Skin of body (tissue), 2 donors: ENCODE results near the gene AGMAT. TPM values are rescaled to one million over a fixed set of nuclear protein-coding genes. Genes with fewer than 3 reads are reported as not detected.

Experiments
- DNase-seq: peaks from one replicate; lab custom pipeline; 2025; lab: John Stamatoyannopoulos, UW
- total RNA-seq: library from RNA; depleted of rRNA; stranded (reverse); fragments of >200 nt; gene quantifications from one replicate; pipeline ENCODE4 v1.2.3, GENCODE V29; 2014

AGMAT gene
- total RNA-seq, 1 donor from 2014 or later = 0.99 TPM

DNA sequence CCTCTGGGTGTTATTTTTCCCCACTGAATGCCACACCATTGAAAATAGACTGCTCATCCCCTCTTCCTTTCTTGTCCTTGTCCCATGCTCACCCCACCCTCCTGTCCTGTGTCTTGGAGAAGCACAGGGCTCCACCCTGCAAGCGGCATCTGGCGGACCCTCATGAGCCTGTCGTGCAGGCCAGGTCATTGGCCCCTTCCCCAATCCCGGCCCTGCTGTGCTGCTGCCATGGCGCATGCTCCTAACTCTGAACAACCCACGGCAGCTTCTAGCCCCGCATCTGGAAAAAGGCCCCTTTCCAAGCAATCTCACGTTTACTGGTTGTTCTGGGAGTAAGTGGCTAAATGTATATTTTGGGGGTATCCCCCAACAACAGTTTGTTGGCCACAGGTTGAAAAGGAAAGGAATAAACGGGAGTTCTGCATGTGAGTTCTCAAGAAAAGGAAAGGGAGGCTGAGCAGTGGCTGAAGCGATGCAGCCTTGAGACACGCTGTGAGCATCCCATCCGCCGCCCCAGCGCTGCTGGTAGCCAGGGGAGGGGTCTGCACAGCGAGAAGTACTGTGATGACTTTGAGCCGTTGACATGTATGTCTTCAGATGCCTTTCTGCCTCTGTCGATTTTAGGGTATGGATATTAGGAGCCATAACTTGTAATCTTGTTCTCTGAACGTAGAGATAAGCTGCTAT is 16.3 kb downstream of the AGMAT start:
- no peak for DNase-seq

DNA sequence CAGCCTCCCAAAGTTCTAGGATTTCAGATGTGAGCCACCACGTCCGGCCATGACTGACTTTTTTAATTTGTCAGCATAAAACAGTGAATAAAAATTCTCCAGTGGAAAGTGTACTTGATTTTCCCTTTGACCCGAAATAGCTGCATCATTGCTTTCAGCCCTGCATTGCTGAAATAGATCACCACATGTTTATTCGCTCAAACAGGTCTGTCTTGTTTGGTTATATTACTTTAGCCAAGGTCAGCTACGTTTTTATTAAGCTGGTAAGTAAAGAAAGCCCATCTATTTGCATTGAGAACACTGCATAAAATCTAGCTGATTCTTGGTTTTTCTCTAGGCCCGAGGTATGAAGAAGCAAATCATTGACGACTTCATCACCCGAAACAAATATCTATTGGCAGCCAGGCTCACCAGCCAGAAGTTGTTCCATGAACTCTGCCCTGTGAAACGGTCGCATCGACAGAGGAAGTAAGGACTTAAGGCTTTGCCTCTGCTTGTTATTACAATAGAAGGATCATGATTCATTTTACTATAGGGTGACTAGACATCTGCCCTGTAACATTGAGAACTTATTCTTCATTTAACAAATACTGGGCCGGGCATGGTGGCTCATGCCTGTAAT is 25.6 kb downstream of the AGMAT start:
- no peak for DNase-seq

DNA sequence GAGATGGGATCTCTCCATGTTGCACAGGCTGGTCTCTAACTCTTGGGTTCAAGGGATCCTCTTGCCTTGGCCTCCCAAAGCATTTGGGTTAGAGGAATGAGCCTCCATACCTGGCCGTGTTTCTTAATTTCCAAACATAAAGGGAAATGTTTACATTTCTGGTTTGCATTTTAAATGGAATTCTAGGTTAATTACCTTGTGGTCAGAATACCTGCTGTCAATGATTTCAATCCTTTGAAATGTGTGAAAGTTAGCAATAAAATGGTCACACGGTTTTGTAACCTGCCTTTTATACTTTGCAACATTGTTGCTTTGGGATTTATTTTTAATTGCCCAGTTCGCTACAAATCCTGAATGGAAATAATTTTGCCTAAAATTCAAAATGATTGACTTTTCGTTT is 26.3 kb downstream of the AGMAT start:
- DNase-seq = no peak

DNA sequence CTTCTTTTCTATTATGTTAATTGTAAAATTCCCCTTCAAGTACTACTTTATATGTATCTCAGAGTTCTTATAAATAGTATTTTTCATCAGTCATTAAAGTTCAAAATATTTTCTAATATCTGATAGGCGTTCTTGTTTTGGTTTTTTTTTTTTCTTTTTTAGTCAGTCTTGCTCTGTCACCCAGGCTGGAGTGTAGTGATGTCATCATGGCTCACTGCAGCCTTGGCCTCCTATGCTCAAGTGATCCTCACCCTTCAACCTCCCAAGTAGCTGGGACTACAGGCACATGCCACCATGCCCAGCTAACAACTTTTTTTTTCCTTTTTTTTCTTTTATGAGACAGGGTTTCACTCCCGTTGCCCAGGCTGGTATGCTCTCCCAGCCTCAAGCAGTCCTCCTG is 27.3 kb downstream of the AGMAT start:
- no peak for DNase-seq

DNA sequence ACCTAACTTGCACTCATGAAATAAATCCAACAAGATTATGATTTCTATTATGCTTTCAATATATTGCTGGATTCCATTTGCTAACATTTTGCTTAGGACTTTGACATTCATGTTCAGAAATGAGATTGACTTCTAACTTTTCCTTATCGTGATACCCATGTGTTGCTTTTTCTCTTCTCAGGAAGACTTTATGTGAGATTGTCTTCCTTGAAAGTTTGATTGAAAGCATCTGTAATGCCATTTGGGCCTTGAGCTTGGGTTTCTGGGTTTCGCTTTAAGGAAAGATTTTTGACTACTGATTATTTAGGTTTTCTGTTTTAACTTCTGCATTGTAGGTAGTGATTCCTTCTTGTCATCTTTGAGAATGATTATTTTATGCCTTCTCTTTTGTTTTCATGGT is 27.8 kb downstream of the AGMAT start:
- DNase-seq = no peak

DNA sequence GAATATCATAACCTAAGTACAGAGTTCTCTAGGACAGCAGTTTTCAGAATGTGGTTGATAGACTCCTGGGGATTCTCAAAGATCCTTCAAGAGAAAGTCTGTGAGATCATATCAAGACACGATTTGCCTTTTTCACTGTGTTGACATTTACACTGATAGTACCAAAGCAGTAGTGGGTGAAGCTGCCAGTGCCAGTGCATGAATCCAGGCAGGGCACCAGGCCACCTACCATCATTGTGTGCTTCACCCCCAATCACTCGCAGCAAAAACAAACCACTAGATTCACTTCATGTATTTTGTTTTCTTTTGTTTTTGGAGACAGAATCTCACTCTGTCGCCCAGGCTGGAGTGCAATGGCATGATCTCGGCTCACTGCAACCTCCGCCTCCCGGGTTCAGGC is 34.3 kb downstream of the AGMAT start:
- no peak for DNase-seq

DNA sequence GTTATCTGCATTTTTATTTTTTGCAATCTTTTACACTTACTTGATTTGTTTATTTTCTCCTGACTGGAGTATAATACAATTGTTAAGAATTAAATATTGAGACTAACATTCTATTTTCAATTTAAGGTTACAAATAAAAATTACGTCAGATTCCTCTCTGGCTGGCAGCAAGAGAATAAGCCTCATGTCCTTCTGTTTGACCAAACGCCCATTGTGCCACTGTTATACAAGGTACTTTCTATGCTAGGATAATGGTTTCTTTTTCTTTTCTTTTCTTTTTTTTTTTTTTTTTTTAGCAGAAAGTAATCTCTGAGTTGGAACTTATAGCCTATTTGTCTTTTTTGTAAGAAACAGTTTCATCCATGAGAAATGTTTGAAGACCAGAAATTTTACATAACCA is 38.2 kb downstream of the AGMAT start:
- DNase-seq = no peak

DNA sequence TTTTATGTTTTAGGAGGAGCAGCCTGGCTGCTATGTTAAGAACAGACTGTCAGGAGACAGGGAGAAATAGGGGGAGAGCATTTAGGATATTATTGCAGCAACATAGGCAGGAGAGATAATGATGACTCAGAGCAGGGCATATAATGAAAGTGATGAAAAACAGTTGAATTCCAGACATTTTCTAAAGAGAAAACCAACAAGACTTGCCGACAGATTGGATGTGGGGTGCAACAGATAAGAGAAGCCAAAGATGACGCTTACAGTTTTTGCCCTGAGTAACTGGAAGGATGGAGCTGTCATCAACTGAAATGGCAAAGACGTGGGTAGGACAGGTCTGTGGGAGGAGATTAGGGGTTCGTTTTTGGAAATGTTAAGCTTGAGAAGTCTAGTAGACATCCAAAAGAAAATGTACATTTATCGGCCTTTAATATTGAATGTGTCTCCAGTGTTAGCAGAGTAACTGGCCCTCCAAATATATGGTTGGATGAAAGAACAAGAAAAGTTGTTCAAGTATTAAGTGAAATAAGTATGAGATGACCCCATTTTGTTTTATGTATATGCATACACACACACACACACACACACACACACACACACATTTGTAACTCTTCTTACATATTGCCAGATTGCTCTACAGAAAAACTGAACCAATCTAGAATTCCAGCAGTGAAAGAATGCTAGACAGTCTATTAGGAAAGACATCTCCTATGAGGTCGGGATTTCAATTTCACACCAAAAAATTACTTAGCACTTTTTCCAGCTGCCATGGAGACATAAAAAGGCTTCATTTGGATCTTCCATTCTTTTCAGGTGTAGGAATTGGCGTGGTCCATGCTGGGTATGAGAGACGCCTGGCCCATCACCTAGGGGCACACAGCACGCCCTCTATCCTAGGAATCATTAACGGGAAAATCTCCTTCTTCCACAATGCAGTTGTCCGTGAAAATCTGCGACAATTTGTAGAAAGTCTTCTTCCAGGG is 41.0 kb downstream of the AGMAT start:
- DNase-seq = no peak

DNA sequence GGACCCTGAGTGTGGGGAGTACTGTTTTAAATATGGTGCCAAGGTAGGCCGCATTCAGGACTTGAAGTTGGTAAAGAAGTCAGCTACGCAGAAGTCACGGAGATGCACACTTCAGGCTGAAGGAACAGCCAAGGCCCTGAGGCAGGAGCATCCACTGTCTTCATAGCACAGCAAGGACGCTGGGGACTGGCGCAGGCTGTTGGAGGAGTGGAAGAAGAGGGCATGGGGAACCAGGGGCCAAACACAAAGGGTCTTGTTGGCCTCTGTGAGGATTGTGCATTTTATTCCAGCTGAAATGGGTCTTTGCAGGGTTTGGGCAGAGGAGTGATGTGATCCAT is 41.6 kb downstream of the AGMAT start:
- DNase-seq = no peak

DNA sequence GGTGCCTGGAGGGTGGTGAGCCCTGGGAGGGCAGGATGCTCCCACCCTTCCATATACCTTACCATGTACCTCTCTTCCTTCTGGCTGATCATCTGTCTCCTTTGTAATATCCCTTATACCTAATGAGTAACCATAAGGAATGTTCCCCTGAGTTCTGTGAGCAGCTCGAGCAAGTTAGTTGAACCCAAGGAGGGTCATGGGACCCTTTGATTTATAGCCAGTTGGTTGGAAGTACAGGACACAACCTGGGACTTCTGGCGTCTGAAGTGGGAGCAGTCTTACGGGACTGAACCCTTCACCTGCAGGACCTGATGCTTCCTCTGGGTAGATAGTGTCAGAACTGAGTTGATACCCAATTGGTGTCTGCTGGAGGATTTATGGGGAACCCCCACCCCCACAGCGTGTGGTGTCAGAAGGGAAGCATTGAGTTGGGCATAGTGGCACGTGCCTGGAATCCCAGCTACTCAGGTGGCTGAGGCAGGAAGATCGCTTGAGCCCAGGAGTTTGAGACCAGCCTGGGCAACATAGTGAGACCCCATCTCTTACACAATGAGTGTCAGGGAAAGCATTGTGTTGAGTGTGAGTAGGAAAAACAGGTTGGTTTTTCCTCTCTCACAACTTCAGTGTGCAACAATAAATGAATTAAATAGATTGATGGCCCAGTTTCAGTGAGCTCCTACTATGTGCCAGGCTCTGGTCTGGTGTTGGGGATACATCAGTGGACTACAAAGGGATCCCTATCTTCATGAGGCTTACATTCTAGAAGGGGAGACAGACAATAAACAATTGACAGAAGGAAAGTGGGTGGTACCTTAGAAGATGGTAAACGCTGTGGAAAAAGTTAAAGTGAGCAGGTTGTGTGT is 42.2 kb downstream of the AGMAT start:
- no peak for DNase-seq

DNA sequence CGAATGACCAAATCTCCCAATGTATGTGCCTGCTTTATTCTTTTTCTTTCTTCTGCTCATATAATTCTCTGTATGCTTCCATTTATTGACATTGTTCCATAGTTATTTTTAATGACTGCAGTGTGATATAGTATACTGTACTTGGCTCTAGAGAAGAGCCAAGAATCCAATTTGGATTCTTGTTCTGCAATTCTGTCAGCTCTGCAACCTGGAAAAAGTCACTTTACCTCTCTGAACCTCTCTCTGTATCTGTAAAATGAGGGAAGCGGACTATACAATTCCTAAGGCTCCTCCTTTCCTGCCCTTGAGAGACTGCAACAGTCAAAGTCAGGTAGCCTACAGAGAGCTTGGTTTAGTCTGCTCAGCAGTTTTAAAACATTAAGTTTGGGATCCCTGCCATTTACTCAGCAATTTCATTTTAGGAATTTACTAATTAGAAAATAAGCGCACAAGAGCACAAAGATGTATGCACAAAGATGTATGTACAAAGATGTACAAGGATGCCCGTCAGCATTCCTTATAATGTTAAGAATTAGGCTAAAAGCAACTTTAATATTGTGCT is 43.5 kb downstream of the AGMAT start:
- no peak for DNase-seq

DNA sequence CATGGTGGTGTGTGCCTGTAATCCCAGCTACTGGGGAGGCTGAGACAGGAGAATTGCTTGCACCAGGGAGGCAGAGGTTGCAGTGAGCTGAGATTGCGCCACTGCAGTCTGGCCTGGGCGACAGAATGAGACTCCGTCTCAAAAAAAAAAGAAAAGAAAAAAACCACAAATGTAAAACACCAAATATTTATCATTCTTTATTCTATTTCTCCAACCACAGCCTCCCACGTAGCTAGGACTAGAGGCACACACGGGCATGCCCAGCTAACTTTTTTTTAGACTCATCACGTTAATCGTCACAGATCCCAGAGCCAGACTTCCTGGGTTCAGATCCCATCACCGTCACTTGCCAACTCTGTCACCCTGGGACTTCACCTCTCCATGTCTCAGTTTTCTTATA is 44.7 kb downstream of the AGMAT start:
- DNase-seq = no peak

DNA sequence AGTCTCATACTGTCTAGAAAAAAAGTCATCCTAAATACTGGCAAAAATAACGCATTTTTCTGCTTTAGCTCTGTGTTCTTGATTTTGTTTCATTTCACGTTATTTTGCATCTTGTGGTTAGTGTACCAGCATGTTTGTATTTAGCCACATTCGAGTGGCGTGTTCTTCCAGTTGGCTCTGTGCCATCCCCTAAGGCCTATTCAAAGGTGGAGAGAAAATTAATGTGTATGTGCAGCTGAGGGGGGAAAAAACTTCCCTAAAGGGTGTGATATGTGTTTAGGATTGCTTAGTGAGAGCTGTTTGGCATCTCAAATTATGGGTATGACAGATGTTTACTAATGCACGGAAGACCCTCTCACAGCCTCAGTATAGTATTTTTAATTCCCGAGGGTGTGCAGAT is 46.1 kb downstream of the AGMAT start:
- DNase-seq = no peak

DNA sequence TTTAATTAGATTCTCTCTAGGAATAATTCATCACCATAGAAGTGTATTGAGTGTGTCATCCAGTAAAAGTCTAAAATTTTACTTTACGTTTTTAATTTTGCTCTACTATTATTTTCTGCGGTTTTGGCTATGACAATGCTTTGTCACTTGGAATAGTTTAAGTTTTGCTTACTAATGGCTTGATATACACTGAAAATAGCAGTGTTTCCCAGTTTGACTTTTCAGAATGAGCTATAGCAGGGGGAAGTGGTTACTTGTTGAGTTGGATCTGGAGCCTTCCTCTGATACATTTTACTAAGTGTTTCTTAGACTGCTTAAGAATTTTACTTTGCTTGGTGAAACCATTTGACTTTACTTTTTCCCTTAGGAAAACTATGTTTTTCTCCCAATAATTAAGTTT is 53.2 kb downstream of the AGMAT start:
- DNase-seq = no peak

DNA sequence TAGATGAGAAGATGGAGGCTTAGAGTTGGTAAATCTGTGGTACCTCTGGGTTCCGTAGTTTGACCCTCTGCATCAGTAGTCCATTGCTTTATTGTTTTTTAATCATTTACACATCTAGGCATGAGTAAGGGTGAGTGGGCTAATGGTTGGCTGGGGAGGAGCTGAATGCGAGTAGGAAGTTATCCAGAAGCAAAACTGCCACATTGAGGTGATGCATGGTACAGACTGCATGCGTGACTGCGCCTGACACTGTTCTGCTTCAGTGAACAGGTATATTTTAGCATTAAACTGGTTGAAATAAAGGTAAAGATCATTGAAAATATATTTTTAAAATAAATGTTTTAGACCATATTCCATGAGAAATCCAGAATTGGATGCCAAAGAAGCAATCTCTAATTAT is 53.8 kb downstream of the AGMAT start:
- no peak for DNase-seq

DNA sequence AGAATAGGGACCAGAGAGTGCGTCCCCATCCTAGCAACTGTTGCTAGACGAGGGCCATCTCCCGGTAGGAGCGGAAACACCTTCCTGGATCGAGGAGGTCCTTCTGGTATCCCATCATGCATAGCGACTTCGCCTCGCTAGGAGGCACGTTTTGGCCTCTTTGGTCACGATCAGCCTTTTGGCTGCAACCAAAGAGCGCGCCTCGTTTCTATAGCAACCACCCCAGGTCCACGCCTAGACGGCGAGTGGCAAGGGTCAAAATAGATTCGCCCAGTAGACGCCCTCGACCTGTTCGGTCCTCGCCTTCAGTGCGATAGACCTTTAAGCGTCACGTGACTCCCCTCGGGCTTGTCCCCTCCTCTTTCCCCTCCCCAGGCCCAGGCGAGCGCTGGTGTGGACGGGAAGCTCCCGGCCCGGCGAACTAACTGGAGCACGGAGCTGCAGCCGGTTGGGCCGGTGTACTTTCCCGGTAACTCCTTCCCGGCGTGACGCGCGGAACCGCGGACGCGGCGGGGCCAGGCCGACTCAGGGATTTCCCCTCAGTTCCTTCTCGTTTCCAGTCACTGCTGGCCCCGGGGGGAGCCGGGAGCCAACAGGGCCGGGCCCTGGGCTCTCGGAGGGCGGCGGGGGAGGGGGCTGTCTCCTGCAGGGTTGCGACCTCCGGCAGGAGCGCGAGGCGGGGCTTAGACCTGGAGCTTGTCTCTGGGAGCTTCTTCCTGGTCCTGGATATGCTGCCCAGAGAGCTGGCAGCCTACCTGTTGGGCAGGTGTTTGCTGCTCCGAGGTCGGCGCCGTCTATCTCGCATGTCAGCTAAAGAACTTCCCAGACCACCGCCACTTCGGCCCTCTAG is 58.1 kb downstream of the AGMAT start, which contains the start of gene DNAJC16:
Gene DNAJC16 (plus strand): TSS at position 359 of the 850 bp plus-strand sequence. CDS start 2,258 bp downstream, outside the sequence.
- peak; percentile 100 for DNase-seq

DNA sequence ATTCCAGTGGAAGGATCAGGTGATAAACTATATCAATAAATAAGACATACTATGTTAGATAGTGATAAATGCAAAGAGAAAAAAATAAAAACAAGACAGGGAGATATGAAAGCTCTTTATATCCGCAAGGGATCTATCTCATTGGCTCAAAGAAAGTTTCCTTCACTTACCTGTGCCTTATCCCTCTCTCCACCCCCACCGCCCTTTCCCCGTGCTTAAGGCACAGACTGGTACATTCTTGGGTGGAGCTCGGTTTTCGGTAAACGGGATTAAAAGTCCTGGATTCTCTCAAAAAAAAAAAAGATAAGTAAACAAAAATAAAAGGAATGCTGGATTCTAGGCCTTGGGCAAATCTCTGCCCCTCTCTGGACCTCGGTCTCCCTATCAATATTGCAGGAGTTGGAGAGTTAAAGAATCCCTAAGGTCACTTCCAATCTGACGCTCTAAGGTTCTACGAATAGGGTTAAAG is 58.8 kb downstream of the AGMAT start:
- no peak for DNase-seq

DNA sequence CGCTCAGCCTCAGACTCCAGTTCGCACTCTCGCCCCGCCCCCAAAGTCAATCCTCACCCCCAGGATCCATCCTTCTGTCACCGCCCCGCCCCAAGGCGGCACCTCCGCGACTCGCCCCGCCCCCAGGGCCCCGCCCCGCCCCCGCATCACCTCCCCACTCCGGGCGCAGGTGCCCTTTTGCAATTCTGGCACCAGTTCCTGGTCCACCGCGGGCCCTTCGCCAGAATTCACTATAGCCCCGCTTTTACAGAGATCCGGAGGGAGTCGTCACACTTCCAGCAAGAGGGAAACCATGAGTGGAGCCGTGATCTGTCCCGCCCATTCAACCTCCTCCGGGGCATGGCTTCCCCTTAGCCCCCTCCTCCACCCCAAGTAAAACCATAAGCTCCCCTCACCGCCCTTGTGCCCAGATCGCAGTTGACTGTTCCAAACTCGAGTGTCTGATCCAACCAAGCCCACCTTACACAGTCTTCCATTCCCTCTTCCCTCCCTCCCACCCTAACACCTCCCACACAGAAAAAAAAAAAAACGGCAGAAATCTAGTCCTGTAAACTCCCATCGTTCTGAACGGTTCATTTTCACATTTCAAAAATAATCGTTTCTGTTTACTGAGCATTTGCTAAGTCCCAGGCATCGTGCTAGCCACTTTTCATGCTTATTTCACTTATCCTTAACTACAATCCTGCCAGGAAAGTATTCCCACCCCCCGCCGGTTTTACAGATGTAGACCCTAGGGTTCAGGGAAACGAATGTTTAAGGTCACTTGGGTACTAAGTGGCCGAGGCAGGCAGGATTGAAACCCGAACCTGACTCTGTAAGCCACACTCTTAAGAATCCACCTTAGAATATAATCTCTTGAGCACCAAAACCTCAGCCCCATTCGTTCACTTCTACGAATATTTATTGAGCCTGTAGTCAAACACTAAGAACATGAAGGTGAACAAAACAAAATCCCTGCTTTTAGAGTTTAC is 59.5 kb downstream of the AGMAT start:
- peak; percentile 88 for DNase-seq
